ENCODE data around the gene C2orf76.

Gene C2orf76

DNA sequence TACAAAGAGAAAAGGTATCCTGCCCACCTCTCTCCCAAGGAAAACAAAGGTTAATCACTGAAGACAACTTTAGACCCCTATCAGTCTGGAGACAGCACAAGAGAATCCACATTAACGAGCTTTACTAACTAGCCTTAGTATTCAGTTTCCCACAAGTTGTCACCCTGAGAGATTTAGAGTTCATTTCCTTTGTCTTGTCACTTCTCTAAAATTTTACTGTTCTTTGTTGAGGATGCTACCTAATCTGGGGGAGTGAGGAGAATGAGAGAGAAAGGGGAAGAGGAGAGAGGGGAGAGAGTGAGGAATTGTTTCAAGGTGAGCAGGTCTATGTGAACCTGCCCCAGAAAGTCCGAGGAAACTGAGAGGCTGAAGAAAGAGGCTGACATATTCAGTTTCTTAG, 28.4 kb downstream of the C2orf76 start:
- TF ChIP-seq CTCF (IDR thresholded peaks at IDR 0.05; ENCODE audit: low read length) (no peak), EZH2 (optimal IDR thresholded peaks at IDR 0.05; ENCODE audit: low read depth, low read length) (no peak)
- Histone ChIP-seq H3F3A (ENCODE audit: insufficient read depth, low read length) (no peaks in the 10 kb centered on the region), H3K36me3 (replicated peaks; ENCODE audit: insufficient read depth, low read length) (no peaks in the 10 kb centered on the region), H3K4me2 (ENCODE audit: low read depth, low read length) (no peak overlapping the region), H3K9ac (ENCODE audit: low read length) (no peak overlapping the region), H3K79me2 (ENCODE audit: low read length) (no peaks in the 10 kb centered on the region), H3K9me2 (replicated peaks; ENCODE audit: insufficient read depth, low read length) (no peaks in the 10 kb centered on the region), H4K20me1 (ENCODE audit: insufficient read depth, low read length) (no peaks in the 10 kb centered on the region), H3K27ac (ENCODE audit: low read length) (no peak overlapping the region), H3K4me3 (ENCODE audit: low read length) (no peak overlapping the region), H2AFZ (ENCODE audit: low read length) (no peak overlapping the region), H3K27me3 (replicated peaks; ENCODE audit: insufficient read depth, low read length) (no peaks in the 10 kb centered on the region), H3K9me3 (replicated peaks; ENCODE audit: insufficient read depth, low read length) (no peaks in the 10 kb centered on the region), H3K4me1 (ENCODE audit: low read length) (peaks cover 3% of the 10 kb centered on the region; the same call in 1 of the 2 replicates)
- DNase-seq, result no peak

DNA sequence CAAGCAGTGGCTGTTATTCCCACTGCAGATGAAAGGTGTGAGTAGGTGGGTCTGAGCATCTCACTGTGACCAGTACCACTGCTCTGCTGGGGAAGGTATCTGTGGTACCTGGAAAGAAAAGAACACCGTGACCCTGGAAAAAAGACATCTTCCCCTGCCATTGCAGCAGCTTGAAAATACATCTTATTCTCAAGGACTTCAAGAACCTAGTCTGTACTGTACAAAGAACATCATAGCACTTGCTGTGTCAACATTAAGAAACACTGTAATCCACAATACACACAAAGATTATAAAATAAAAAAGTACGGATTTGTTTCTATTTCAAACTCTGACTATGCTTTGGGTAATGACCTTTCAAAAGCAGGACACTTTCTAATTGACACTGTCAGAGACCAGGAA, 28.9 kb downstream of the C2orf76 start:
- Histone ChIP-seq H3F3A (ENCODE audit: insufficient read depth, low read length) (no peaks in the 10 kb centered on the region), H3K4me2 (ENCODE audit: low read depth, low read length) (no peak overlapping the region), H3K4me1 (ENCODE audit: low read length) (peaks cover 3% of the 10 kb centered on the region; the same call in 1 of the 2 replicates), H4K20me1 (ENCODE audit: insufficient read depth, low read length) (no peaks in the 10 kb centered on the region), H3K27me3 (replicated peaks; ENCODE audit: insufficient read depth, low read length) (no peaks in the 10 kb centered on the region), H3K9me3 (replicated peaks; ENCODE audit: insufficient read depth, low read length) (no peaks in the 10 kb centered on the region), H3K27ac (ENCODE audit: low read length) (no peak overlapping the region), H3K4me3 (ENCODE audit: low read length) (no peak overlapping the region), H3K9me2 (replicated peaks; ENCODE audit: insufficient read depth, low read length) (no peaks in the 10 kb centered on the region), H3K79me2 (ENCODE audit: low read length) (no peaks in the 10 kb centered on the region), H2AFZ (ENCODE audit: low read length) (no peak overlapping the region), H3K36me3 (replicated peaks; ENCODE audit: insufficient read depth, low read length) (no peaks in the 10 kb centered on the region), H3K9ac (ENCODE audit: low read length) (no peak overlapping the region)
- TF ChIP-seq CTCF (IDR thresholded peaks at IDR 0.05; ENCODE audit: low read length), result no peak
- TF ChIP-seq EZH2 (optimal IDR thresholded peaks at IDR 0.05; ENCODE audit: low read depth, low read length), result no peak
- no peak for TF ChIP-seq EZH2phosphoT487 (IDR thresholded peaks at IDR 0.05; ENCODE audit: low read length)
- no peak for DNase-seq

GRCh38 chr2:119333833-119334232, 32.8 kb downstream of the C2orf76 start:
- no peaks in the 10 kb centered on the region for H3K36me3 ChIP-seq (replicated peaks; ENCODE audit: insufficient read depth, low read length)
- no peaks in the 10 kb centered on the region for H3K9me3 ChIP-seq (replicated peaks; ENCODE audit: insufficient read depth, low read length)
- H4K20me1 ChIP-seq (ENCODE audit: insufficient read depth, low read length), result no peaks in the 10 kb centered on the region
- no peaks in the 10 kb centered on the region; the same call in 1 of the 2 replicates for H3F3A ChIP-seq (ENCODE audit: insufficient read depth, low read length)
- H3K27ac ChIP-seq (ENCODE audit: low read length), result no peak overlapping the region
- H3K4me3 ChIP-seq (ENCODE audit: low read length), result no peak overlapping the region
- no peaks in the 10 kb centered on the region for H3K79me2 ChIP-seq (ENCODE audit: low read length)
- no peak overlapping the region for H3K9ac ChIP-seq (ENCODE audit: low read length)
- DNase-seq, result no peak
- no peak overlapping the region for H3K4me2 ChIP-seq (ENCODE audit: low read depth, low read length)
- no peak for TF ChIP-seq EZH2phosphoT487 (IDR thresholded peaks at IDR 0.05; ENCODE audit: low read length)
- no peak for TF ChIP-seq CTCF (IDR thresholded peaks at IDR 0.05; ENCODE audit: low read length)
- TF ChIP-seq EZH2 (optimal IDR thresholded peaks at IDR 0.05; ENCODE audit: low read depth, low read length), result no peak
- H3K27me3 ChIP-seq (replicated peaks; ENCODE audit: insufficient read depth, low read length), result no peaks in the 10 kb centered on the region
- H3K4me1 ChIP-seq (ENCODE audit: low read length), result peaks cover 2% of the 10 kb centered on the region; the same call in 1 of the 2 replicates
- H3K9me2 ChIP-seq (replicated peaks; ENCODE audit: insufficient read depth, low read length), result no peaks in the 10 kb centered on the region
- H2AFZ ChIP-seq (ENCODE audit: low read length), result no peak overlapping the region
